Raji (cell line): ENCODE results near the gene B3GALNT2.

ENCODE experiments used
- POLR2A ChIP-seq: IDR thresholded peaks from 2 replicates; pipeline ENCODE4 v1.6.1; 2011; ENCODE audit warnings: low read depth, low read length, control low read depth; ENCODE audit not compliant: insufficient read depth

Gene B3GALNT2

DNA sequence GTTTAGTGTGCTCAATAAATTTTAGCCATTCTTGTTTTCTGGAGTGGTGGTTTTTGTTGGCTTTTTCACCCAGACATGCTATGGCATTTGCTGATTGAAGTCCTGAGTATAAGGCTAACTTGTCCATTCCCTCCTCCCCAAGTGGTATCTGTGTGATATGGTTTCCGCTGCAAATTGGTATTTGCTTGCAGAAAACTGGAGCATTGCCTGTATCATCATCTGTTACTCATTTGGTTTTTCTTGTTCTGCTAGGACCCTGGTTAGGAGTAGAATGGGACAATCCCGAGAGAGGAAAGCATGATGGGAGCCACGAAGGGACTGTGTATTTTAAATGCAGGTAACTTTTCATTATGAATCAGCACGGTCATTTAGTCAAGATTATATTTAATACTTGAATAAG is 103.0 kb downstream of the B3GALNT2 start:
- TF ChIP-seq POLR2A = no peak
